HG02571 (cell line): ENCODE measurements around the gene IREB2.
"Not testable (repeated sequence)": the region's sequence is repeated elsewhere in the genome, so short reads cannot be mapped to it uniquely, and the experiment has no call there.

ENCODE experiments used
- ATAC-seq: cut with Tn5 transposase; IDR thresholded peaks from one replicate; pipeline ENCODE4 v1.9.1; 2021; ENCODE audit warnings: mild to moderate bottlenecking, moderate library complexity; ENCODE audit not compliant: unreplicated experiment

Gene IREB2

GRCh38 chr15:78431955-78432354 is 6.1 kb upstream of the IREB2 start:
- no peak for ATAC-seq

- ATAC-seq, result no peak
Measured at GRCh38 chr15:78432664-78433063, 5.4 kb upstream of the IREB2 start.

- no peak for ATAC-seq
Measured at GRCh38 chr15:78434134-78434533, 3.9 kb upstream of the IREB2 start.

GRCh38 chr15:78434711-78435110 is 3.3 kb upstream of the IREB2 start:
- not testable (repeated sequence) for ATAC-seq

GRCh38 chr15:78437107-78437761 is 782 bp upstream of the IREB2 start:
- peak; percentile 3 for ATAC-seq

GRCh38 chr15:78438619-78439285 is 736 bp downstream of the IREB2 start:
- peak; percentile 7 for ATAC-seq

- no peak for ATAC-seq
Measured at GRCh38 chr15:78440375-78441373, 2.7 kb downstream of the IREB2 start.

GRCh38 chr15:78444255-78444654 is 6.2 kb downstream of the IREB2 start:
- no peak for ATAC-seq

- no peak for ATAC-seq
Measured at GRCh38 chr15:78445875-78446274, 7.9 kb downstream of the IREB2 start.

- no peak for ATAC-seq
Measured at GRCh38 chr15:78446551-78446950, 8.5 kb downstream of the IREB2 start.

- ATAC-seq, result no peak
Measured at GRCh38 chr15:78448441-78449219, 10.6 kb downstream of the IREB2 start.

GRCh38 chr15:78449220-78449999 is 11.4 kb downstream of the IREB2 start:
- ATAC-seq, result no peak

- no peak for ATAC-seq
Measured at GRCh38 chr15:78450285-78450858, 12.4 kb downstream of the IREB2 start.

GRCh38 chr15:78452485-78452884 is 14.5 kb downstream of the IREB2 start:
- no peak for ATAC-seq

GRCh38 chr15:78453447-78453846 is 15.4 kb downstream of the IREB2 start:
- no peak for ATAC-seq

- no peak for ATAC-seq
Measured at GRCh38 chr15:78454992-78455391, 17.0 kb downstream of the IREB2 start.

- ATAC-seq, result no peak
Measured at GRCh38 chr15:78455749-78456148, 17.7 kb downstream of the IREB2 start.

GRCh38 chr15:78456426-78456825 is 18.4 kb downstream of the IREB2 start:
- no peak for ATAC-seq

GRCh38 chr15:78457101-78457500 is 19.1 kb downstream of the IREB2 start:
- ATAC-seq, result no peak

GRCh38 chr15:78460737-78461136 is 22.7 kb downstream of the IREB2 start:
- ATAC-seq, result no peak
